H1 (cell line): ENCODE results near the gene ELOVL3. TPM values are rescaled to one million over a fixed set of nuclear protein-coding genes. Genes with fewer than 3 reads are reported as not detected.

Experiments used
- CTCF ChIA-PET: fragments of 300-600 bp; sonication (Branson Sonifier 250); formaldehyde crosslinking; loops from one replicate; lab custom pipeline; 2021; ENCODE audit not compliant: partially characterized antibody; lab: Charles Lee
- POLR2A ChIA-PET: fragments of 300-600 bp; sonication (Branson Sonifier 250); formaldehyde crosslinking; loops from one replicate; lab custom pipeline; 2021; ENCODE audit warnings: inconsistent platforms; ENCODE audit not compliant: partially characterized antibody; lab: Charles Lee
- DNase-seq, 2 experiments: peaks; one replicate each; pipeline versions ENCODE4 v3.0.0 to v3.0.0-alpha.2; 2010 to 2022; ENCODE audit warnings: low spot score in 2 of 2, low read depth in 1 of 2, mixed read lengths in 1 of 2
- FAIRE-seq: peaks from 2 replicates; lab custom pipeline; 2011; peaks lifted over from hg19 to GRCh38; lab: Jason Lieb, UNC
- H2AFZ ChIP-seq: 2 replicates; pipeline ENCODE4 v1.8.1; 2012; ENCODE audit warnings: low read length, inconsistent platforms
- H2AK5ac ChIP-seq: 2 replicates; pipeline ENCODE4 v1.6.1; 2013; ENCODE audit warnings: low read depth, low read length
- H2BK120ac ChIP-seq: replicated peaks from 2 replicates; pipeline ENCODE3; 2013; ENCODE audit warnings: low read depth, low read length, inconsistent platforms
- H2BK12ac ChIP-seq: 2 replicates; pipeline ENCODE4 v1.6.1; 2013; ENCODE audit warnings: low read depth, low read length
- H2BK15ac ChIP-seq: 2 replicates; pipeline ENCODE4 v1.6.1; 2013; ENCODE audit warnings: low read length
- H2BK20ac ChIP-seq: 2 replicates; pipeline ENCODE4 v1.6.1; 2013; ENCODE audit warnings: low read length
- H2BK5ac ChIP-seq: 2 replicates; pipeline ENCODE4 v1.6.1; 2013; ENCODE audit warnings: low read depth, low read length
- H3K14ac ChIP-seq: 2 replicates; pipeline ENCODE4 v1.6.1; 2013; ENCODE audit warnings: inconsistent platforms; ENCODE audit not compliant: insufficient read length
- H3K18ac ChIP-seq: 2 replicates; pipeline ENCODE4 v1.6.1; 2013; ENCODE audit warnings: low read length; ENCODE audit errors: extremely low read depth
- H3K23ac ChIP-seq: 2 replicates; pipeline ENCODE4 v1.6.1; 2013; ENCODE audit warnings: inconsistent platforms; ENCODE audit not compliant: insufficient read length
- H3K23me2 ChIP-seq: 2 replicates; pipeline ENCODE4 v1.6.1; 2013; ENCODE audit warnings: low read depth, low read length
- H3K27ac ChIP-seq: 2 replicates; pipeline ENCODE4 v1.6.1; 2011; ENCODE audit warnings: low read depth, low read length, inconsistent platforms
- H3K27me3 ChIP-seq, 4 experiments: replicated peaks in 1 of 4; 1 replicate in 1 of 4; 2 replicates in 3 of 4; pipeline versions ENCODE4 v1.6.1 to v1.8.1; 2011 to 2013; ENCODE audit warnings: low read length in 3 of 4, mild to moderate bottlenecking in 3 of 4, inconsistent platforms in 2 of 4, mixed read lengths in 2 of 4, moderate library complexity in 1 of 4; ENCODE audit not compliant: control insufficient read depth in 3 of 4, insufficient read depth in 3 of 4; ENCODE audit errors: extremely low read depth in 1 of 4
- H3K36me3 ChIP-seq, 4 experiments: 2 replicates each; pipeline versions ENCODE4 v1.6.1 to v1.8.1; 2011 to 2013; ENCODE audit warnings: mild to moderate bottlenecking in 4 of 4, low read length in 3 of 4, moderate library complexity in 2 of 4, control low read depth in 1 of 4, inconsistent platforms in 1 of 4; ENCODE audit not compliant: insufficient read depth in 4 of 4, control insufficient read depth in 2 of 4
- H3K4ac ChIP-seq: replicated peaks from 2 replicates; pipeline ENCODE3; 2013; ENCODE audit warnings: low read length, low read depth, mixed read lengths, inconsistent platforms; ENCODE audit not compliant: insufficient read length
- H3K4me1 ChIP-seq, 4 experiments: replicated peaks in 1 of 4; 1 replicate in 1 of 4; 2 replicates in 3 of 4; pipeline versions ENCODE4 v1.6.1 to v1.8.1; 2011 to 2013; ENCODE audit warnings: low read length in 3 of 4, inconsistent platforms in 2 of 4, mixed read lengths in 1 of 4; ENCODE audit not compliant: insufficient read depth in 4 of 4, control insufficient read depth in 3 of 4
- H3K4me2 ChIP-seq, 2 experiments: 2 replicates each; pipeline versions ENCODE4 v1.6.1 to v1.8.1; 2011 to 2013; ENCODE audit warnings: low read depth in 2 of 2, low read length in 2 of 2, control low read depth in 1 of 2, inconsistent platforms in 1 of 2, mild to moderate bottlenecking in 1 of 2; ENCODE audit not compliant: insufficient read depth in 1 of 2
- H3K4me3 ChIP-seq, 4 experiments: fragments of 200-600, 300-600 bp in 1 of 4; sonication (generic), shearing (Covaris generic), sonication (Bioruptor Twin) in 1 of 4; 2 replicates each; pipeline versions ENCODE4 v1.5.1 to v1.8.1; 2011 to 2016; ENCODE audit warnings: low read length in 4 of 4, low read depth in 3 of 4, control low read depth in 2 of 4, inconsistent platforms in 2 of 4, mild to moderate bottlenecking in 2 of 4, mixed read lengths in 1 of 4, moderate library complexity in 1 of 4; ENCODE audit not compliant: insufficient read depth in 2 of 4; ENCODE audit errors: extremely low read depth in 1 of 4
- H3K56ac ChIP-seq: replicated peaks from 2 replicates; pipeline ENCODE3; 2013; ENCODE audit warnings: low read depth, mild to moderate bottlenecking, mixed read lengths, low read length, inconsistent platforms; ENCODE audit not compliant: insufficient read length
- H3K79me1 ChIP-seq: 2 replicates; pipeline ENCODE4 v1.6.1; 2013; ENCODE audit warnings: low read depth, low read length, control low read depth
- H3K79me2 ChIP-seq, 2 experiments: 2 replicates each; pipeline versions ENCODE4 v1.6.1 to v1.8.1; 2012 to 2013; ENCODE audit warnings: low read length in 2 of 2, mild to moderate bottlenecking in 2 of 2, inconsistent platforms in 1 of 2; ENCODE audit not compliant: insufficient read depth in 2 of 2, control insufficient read depth in 1 of 2
- H3K9ac ChIP-seq, 4 experiments: replicated peaks in 1 of 4; 1 replicate in 1 of 4; 2 replicates in 3 of 4; pipeline versions ENCODE4 v1.6.1 to v1.8.1; 2011 to 2013; ENCODE audit warnings: low read depth in 3 of 4, low read length in 3 of 4, control low read depth in 2 of 4, mild to moderate bottlenecking in 2 of 4, moderate library complexity in 2 of 4, inconsistent platforms in 1 of 4; ENCODE audit errors: extremely low read depth in 1 of 4
- H3K9me3 ChIP-seq, 2 experiments: 2 replicates each; pipeline versions ENCODE4 v1.6.1 to v1.8.1; 2012 to 2013; ENCODE audit warnings: mild to moderate bottlenecking in 2 of 2, moderate library complexity in 2 of 2, control low read depth in 1 of 2, inconsistent platforms in 1 of 2, low read depth in 1 of 2, low read length in 1 of 2, mixed read lengths in 1 of 2; ENCODE audit not compliant: insufficient read depth in 2 of 2
- H4K20me1 ChIP-seq, 2 experiments: replicated peaks in 1 of 2; 2 replicates each; pipeline versions ENCODE3 to v1.8.1; 2011 to 2013; ENCODE audit warnings: inconsistent platforms in 2 of 2, low read length in 2 of 2, mild to moderate bottlenecking in 1 of 2; ENCODE audit not compliant: insufficient read depth in 2 of 2, control insufficient read depth in 1 of 2
- H4K5ac ChIP-seq: 2 replicates; pipeline ENCODE4 v1.6.1; 2013; ENCODE audit warnings: low read length, low read depth, mixed read lengths, inconsistent platforms; ENCODE audit not compliant: insufficient read length
- H4K8ac ChIP-seq: 2 replicates; pipeline ENCODE4 v1.8.0; 2013; ENCODE audit warnings: mild to moderate bottlenecking, moderate library complexity, low read length, inconsistent platforms; ENCODE audit not compliant: insufficient read depth; ENCODE audit errors: extremely low read depth
- H4K91ac ChIP-seq: replicated peaks from 2 replicates; pipeline ENCODE3; 2013; ENCODE audit warnings: low read length, mixed read lengths, inconsistent platforms; ENCODE audit not compliant: insufficient read length
- KDM1A ChIP-seq: fragments of 200-600, 300-600 bp; sonication (generic); IDR thresholded peaks from 2 replicates; pipeline ENCODE4 v1.7.1; 2016; ENCODE audit warnings: mild to moderate bottlenecking, low read length, borderline replicate concordance
- KDM4A ChIP-seq: IDR thresholded peaks from one replicate; pipeline ENCODE4 v1.7.1; 2012; ENCODE audit warnings: low read depth, mild to moderate bottlenecking, moderate library complexity, low read length, inconsistent platforms; ENCODE audit not compliant: severe bottlenecking
- KDM5A ChIP-seq: fragments of 200-600 bp; IDR thresholded peaks from 2 replicates; pipeline ENCODE4 v1.7.1; 2012; ENCODE audit warnings: mild to moderate bottlenecking, low read length, inconsistent platforms, mixed read lengths
- POU5F1 ChIP-seq: IDR thresholded peaks from 2 replicates; pipeline ENCODE4 v1.6.1; 2011; ENCODE audit warnings: low read depth, mild to moderate bottlenecking, low read length, moderate library complexity
- RAD21 ChIP-seq, 2 experiments: IDR thresholded peaks in 1 of 2; conservative IDR thresholded peaks in 1 of 2; 2 replicates each; pipeline ENCODE4 v1.6.1; 2011; ENCODE audit warnings: low read depth in 2 of 2, low read length in 2 of 2, improper control_type of control experiment in 1 of 2, inconsistent platforms in 1 of 2, mild to moderate bottlenecking in 1 of 2, moderate library complexity in 1 of 2
- RNF2 ChIP-seq: fragments of 200-900, 300-1000 bp; sonication (generic); IDR thresholded peaks from 2 replicates; pipeline ENCODE4 v1.7.1; 2016; ENCODE audit warnings: borderline replicate concordance, low read depth, mild to moderate bottlenecking, antibody characterized with exemption, low read length; ENCODE audit not compliant: poor library complexity, severe bottlenecking; ENCODE audit errors: missing control alignments
- SIN3A ChIP-seq, 2 experiments: IDR thresholded peaks in 1 of 2; conservative IDR thresholded peaks in 1 of 2; 2 replicates each; pipeline ENCODE4 v1.6.1; 2011 to 2012; ENCODE audit warnings: low read length in 2 of 2, improper control_type of control experiment in 1 of 2, low read depth in 1 of 2, mild to moderate bottlenecking in 1 of 2
- SIX5 ChIP-seq: IDR thresholded peaks from 2 replicates; pipeline ENCODE4 v1.6.1; 2011; ENCODE audit warnings: mild to moderate bottlenecking, low read depth, low read length
- TAF7 ChIP-seq: optimal IDR thresholded peaks from 2 replicates; pipeline ENCODE3; 2011; ENCODE audit warnings: low read depth, mild to moderate bottlenecking, inconsistent platforms, low read length, moderate library complexity, borderline replicate concordance
- TCF12 ChIP-seq: IDR thresholded peaks from 2 replicates; pipeline ENCODE4 v1.6.1; 2011; ENCODE audit warnings: low read depth, mild to moderate bottlenecking, low read length
- YY1 ChIP-seq: IDR thresholded peaks from 2 replicates; pipeline ENCODE4 v1.6.1; 2011; ENCODE audit warnings: low read depth, mild to moderate bottlenecking, low read length
- WGBS, 2 experiments: shearing (Covaris generic) in 1 of 2; methylation state at CpG; one replicate each; pipeline versions ENCODE4 v1.1.6 to v1.1.7; 2013 to 2015; ENCODE audit warnings: low lambda C conversion rate in 2 of 2, mixed read lengths in 2 of 2, inconsistent platforms in 1 of 2, low coverage in 1 of 2, missing lambda C conversion rate in 1 of 2; ENCODE audit not compliant: insufficient replicate concordance in 2 of 2, insufficient coverage in 1 of 2, insufficient read length in 1 of 2; ENCODE audit errors: extremely low coverage in 1 of 2, missing lambda C conversion rate in 1 of 2; 5-methylcytosine and 5-hydroxymethylcytosine counted together
- polyA plus RNA-seq, 7 experiments: library from polyadenylated mRNA; depleted of rRNA in 3 of 7; stranded (reverse) in 5 of 7; unstranded in 2 of 7; fragments of >200 nt in 5 of 7; fragments of 200-250 nt in 2 of 7; gene quantifications; 1 replicate in 5 of 7; 2 replicates in 1 of 7; 4 replicates in 1 of 7; pipeline versions ENCODE4 v1.2.1 to v1.2.3, GENCODE V29; 2011 to 2013; ENCODE audit warnings: missing spikeins in 2 of 7, mixed read lengths in 2 of 7
- total RNA-seq: library from RNA; stranded (reverse); fragmentation: NEBNext Ultra II Directional; extraction: Animal tissue kit (Norgen Biotek cat#: 25700); gene quantifications from 2 replicates; pipeline ENCODE4 v1.2.1, GENCODE V29; 2021
- TF ChIP-seq, protein P1 (sequence below): IDR thresholded peaks from 2 replicates; pipeline ENCODE4 v1.6.1; 2011; ENCODE audit warnings: low read depth, mild to moderate bottlenecking, low read length; ENCODE audit not compliant: insufficient read depth

The ELOVL3 gene
- total and polyA plus RNA-seq, 2 of the 8 experiments (the other 6 are each of a cell fraction or from before 2014, with no cell fraction given) = 0.27 TPM; not detected in 1

DNA sequence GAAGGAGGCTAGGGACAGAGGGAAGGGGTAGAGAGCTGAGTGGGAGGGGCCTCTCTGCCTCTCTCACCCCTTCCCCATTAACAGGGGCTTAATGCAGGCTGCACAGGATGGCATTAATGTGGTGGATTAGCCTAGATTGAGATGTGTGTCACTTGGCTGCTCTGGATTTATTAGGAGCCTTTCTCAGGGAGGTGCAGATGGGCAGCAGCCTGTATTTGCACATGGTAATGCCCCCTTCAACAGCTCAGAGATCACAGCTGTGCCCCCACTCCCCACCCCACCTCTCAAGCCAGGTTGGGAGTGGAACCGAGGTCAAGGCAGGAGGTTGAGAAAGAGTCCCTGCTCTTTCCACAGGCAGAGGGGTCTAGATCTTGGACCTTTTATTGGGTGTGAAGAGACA lies 7.9 kb downstream of the ELOVL3 start:
- no peak overlapping the region for H2AFZ ChIP-seq
- no peak overlapping the region for H3K4me3 ChIP-seq
- H4K20me1 ChIP-seq = peaks cover 0 to 5% of the 10 kb centered on the region in 2 experiments
- DNase-seq (no peak), FAIRE-seq (no peak)
- H3K23ac ChIP-seq = no peak overlapping the region
- H4K5ac ChIP-seq = no peak overlapping the region
- 87% methylated on average over 1 of the region's 1 CpG; no CpG with 5 or more reads in 1 of the 2 experiments for WGBS, 2 experiments
- H3K27me3 ChIP-seq = peaks cover 28 to 92% (median 76%) of the 10 kb centered on the region in 4 experiments
- H2BK15ac ChIP-seq = no peak overlapping the region
- no peaks in the 10 kb centered on the region for H3K79me2 ChIP-seq
- no peak overlapping the region for H3K14ac ChIP-seq
- no peak overlapping the region for H4K8ac ChIP-seq
- ChIA-PET CTCF (interaction anchor here (0.6 to 24.6 kb wide), 15 partner anchors 9 to 1332 kb away, joined by 3 to 862 read pairs (median 3); partner anchors contain the start of gene NFKB2), POLR2A (interaction anchor here (0.8 to 1.4 kb wide), 3 partner anchors 76 to 177 kb away, joined by 3 to 6 read pairs (median 6); no protein-coding TSS in a partner anchor)
- no peak overlapping the region for H4K91ac ChIP-seq
- H2AK5ac ChIP-seq = no peak overlapping the region
- H2BK12ac ChIP-seq = no peak overlapping the region
- H2BK5ac ChIP-seq = no peak overlapping the region
- no peak overlapping the region for H3K18ac ChIP-seq
- H3K4me2 ChIP-seq = no peak overlapping the region
- H3K56ac ChIP-seq = no peak overlapping the region
- peaks cover 9% of the 10 kb centered on the region; the same call in 1 of the 2 replicates for H3K23me2 ChIP-seq
- H3K36me3 ChIP-seq = no peaks in the 10 kb centered on the region
- H2BK20ac ChIP-seq = no peak overlapping the region
- no peaks in the 10 kb centered on the region for H3K79me1 ChIP-seq
- H2BK120ac ChIP-seq = no peak overlapping the region
- H3K4ac ChIP-seq = no peak overlapping the region
- H3K9ac ChIP-seq = no peak overlapping the region
- H3K9me3 ChIP-seq = no peaks in the 10 kb centered on the region
- no peak overlapping the region for H3K27ac ChIP-seq
- H3K4me1 ChIP-seq = peaks cover 0 to 16% (median 1%) of the 10 kb centered on the region in 4 experiments; a peak in 2 of 7 replicates
- no peak for TF ChIP-seq RAD21 (IDR thresholded peaks at IDR 0.05 in 1 of 2, conservative IDR thresholded peaks at IDR 0.05 in 1 of 2; ENCODE audit: low read depth in 2 of 2, low read length in 2 of 2)
- no peak for TF ChIP-seq SIN3A (conservative IDR thresholded peaks at IDR 0.05 in 1 of 2, IDR thresholded peaks at IDR 0.05 in 1 of 2; ENCODE audit: low read depth in 1 of 2, low read length in 2 of 2)
- no peak for TF ChIP-seq SIX5
- no peak for TF ChIP-seq RNF2
- no peak for TF ChIP-seq YY1
- TF ChIP-seq, protein P1, sequence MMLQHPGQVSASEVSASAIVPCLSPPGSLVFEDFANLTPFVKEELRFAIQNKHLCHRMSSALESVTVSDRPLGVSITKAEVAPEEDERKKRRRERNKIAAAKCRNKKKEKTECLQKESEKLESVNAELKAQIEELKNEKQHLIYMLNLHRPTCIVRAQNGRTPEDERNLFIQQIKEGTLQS = no peak
- no peak for TF ChIP-seq KDM1A
- TF ChIP-seq POU5F1 = no peak
- no peak for TF ChIP-seq KDM5A
- TF ChIP-seq KDM4A = no peak
- no peak for TF ChIP-seq TCF12
- no peak for TF ChIP-seq TAF7
